GM23248 (cell line): ENCODE results near the gene L3MBTL2.

Experiments
- EZH2 ChIP-seq: fragments of 200-600 bp; sonication (generic); IDR thresholded peaks from 2 replicates; pipeline ENCODE4 v1.6.1; 2018; ENCODE audit warnings: antibody characterized with exemption, mild to moderate bottlenecking; ENCODE audit not compliant: insufficient read depth, poor library complexity, severe bottlenecking
- EZH2phosphoT487 ChIP-seq: fragments of 200-600 bp; sonication (generic); IDR thresholded peaks from 2 replicates; pipeline ENCODE4 v1.6.1; 2018; ENCODE audit warnings: antibody characterized with exemption, moderate library complexity, mild to moderate bottlenecking, low read depth; ENCODE audit not compliant: insufficient read depth

GRCh38 chr22:41260871-41261270 is 55.8 kb downstream of the L3MBTL2 start:
- TF ChIP-seq EZH2, result no peak
- TF ChIP-seq EZH2phosphoT487, result no peak
